GM13977 (cell line): ENCODE data around the gene ASB4.

Source experiments
- DNase-seq: peaks from one replicate; pipeline ENCODE4 v3.0.0; 2012; ENCODE audit warnings: low spot score
- CTCF ChIP-seq: IDR thresholded peaks from 2 replicates; pipeline ENCODE4 v1.5.1; 2012; ENCODE audit warnings: mild to moderate bottlenecking, control low read depth; ENCODE audit not compliant: insufficient read depth; ENCODE audit errors: extremely low read depth, missing control alignments
- in situ Hi-C: fragments of 300-500 bp; cut with MboI; formaldehyde crosslinking; loops from one replicate; pipeline ENCODE4 v1.12.0; 2022; ENCODE audit warnings: low sequenced_read_pairs, low pct_unique_long_range_greater_than_20kb, mixed read lengths, inconsistent platforms; ENCODE audit not compliant: unreplicated experiment

The ASB4 gene

GRCh38 chr7:95508780-95509179 is 23.0 kb downstream of the ASB4 start:
- in situ Hi-C loops = no loop called here
- TF ChIP-seq CTCF = no peak
- DNase-seq = no peak

DNA sequence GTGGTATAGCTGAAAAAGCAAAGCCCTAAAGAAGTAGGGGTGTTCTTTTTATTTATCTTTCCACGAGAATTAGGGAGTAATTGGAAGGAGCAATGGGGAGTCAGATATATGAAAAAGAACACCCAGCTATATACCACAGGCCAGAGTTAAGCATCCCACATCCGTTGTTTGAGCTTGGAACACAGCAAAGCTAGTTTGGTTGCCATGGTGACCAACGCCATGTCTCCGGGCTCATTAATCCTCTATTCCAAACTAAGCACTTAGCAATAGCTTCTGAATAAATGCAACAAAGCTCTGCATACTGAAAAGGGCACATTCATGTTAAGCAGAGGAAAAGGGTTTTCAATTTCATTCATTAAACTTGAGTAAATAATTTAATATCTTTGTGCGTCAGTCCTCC is 23.5 kb downstream of the ASB4 start:
- no peak for DNase-seq
- no peak for TF ChIP-seq CTCF
- in situ Hi-C loops = no loop called here

DNA sequence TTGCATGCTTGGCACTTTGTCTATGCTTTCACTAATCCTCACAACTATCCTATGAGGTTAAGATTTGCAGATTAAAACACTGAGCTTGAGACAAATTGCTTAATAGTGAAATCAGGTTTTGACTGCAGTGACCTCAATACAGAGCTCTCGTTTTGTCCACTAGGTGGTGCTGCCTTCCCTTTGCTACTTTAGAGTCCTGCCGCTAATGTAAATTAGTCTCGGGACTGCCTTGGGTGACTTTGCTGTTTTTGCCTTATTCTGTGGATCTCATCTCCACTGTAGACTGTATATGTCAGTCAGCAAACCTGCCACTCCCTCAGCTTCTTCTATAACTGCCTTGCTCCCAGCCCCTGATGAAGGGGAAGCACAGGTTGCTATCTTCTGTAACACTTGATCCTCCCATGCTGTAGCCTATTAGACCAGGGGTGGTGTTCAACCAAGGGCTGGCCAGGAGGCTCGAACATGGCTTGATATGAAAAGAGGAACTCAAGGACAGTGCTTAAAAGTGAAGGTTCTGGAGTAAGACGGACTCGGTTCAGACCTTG is 26.0 kb downstream of the ASB4 start:
- in situ Hi-C loops = loop anchor here (10.0 kb wide), 1 partner anchor 173 kb away; no protein-coding TSS in a partner anchor
- peak; percentile 88 for TF ChIP-seq CTCF
- DNase-seq = peak; percentile 26

- in situ Hi-C loops = loop anchor here (10.0 kb wide), 1 partner anchor 167 kb away; no protein-coding TSS in a partner anchor
- TF ChIP-seq CTCF = no peak
- no peak for DNase-seq
Measured at GRCh38 chr7:95517458-95517857, 31.7 kb downstream of the ASB4 start.

GRCh38 chr7:95517870-95518269 is 32.1 kb downstream of the ASB4 start:
- in situ Hi-C loops = loop anchor here (10.0 kb wide), 1 partner anchor 167 kb away; no protein-coding TSS in a partner anchor

DNA sequence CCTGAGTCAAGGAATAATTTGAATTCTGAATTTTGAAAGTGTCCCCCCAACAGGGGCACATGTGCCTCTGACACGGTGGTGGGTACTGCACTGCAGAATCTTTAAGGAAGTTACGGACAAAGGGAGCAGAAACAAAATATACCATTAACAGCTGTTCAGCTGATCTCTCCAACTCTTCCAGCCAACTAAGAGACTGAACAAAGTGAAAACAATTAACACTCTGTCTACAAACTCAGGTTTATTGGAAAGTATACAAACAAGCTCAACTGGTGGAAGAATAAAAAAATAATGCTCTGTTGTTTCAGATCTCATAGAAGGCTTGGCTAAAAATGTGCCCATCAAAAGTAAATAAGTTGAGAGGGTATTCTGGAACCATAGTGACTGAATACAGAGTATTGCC is 34.4 kb downstream of the ASB4 start:
- no peak for DNase-seq
- TF ChIP-seq CTCF = no peak
- in situ Hi-C loops = no loop called here

More at GRCh38 chr7:95517870-95518269, 32.1 kb downstream of the ASB4 start:
- no peak for TF ChIP-seq CTCF
- DNase-seq = no peak
